Measurements from ENCODE around the gene FOXJ2. TPM values are rescaled to one million over a fixed set of nuclear protein-coding genes. Genes with fewer than 3 reads are reported as not detected.
A peak's percentile ranks its signal among the peaks of the same experiment; 100 is the strongest.
"Not testable (repeated sequence)": the region's sequence is repeated elsewhere in the genome, so short reads cannot be mapped to it uniquely, and the experiment has no call there.

FOXJ2 gene
- total and polyA plus RNA-seq, 8 donors = 15.9 to 28.2 (median 25.4) TPM

DNA sequence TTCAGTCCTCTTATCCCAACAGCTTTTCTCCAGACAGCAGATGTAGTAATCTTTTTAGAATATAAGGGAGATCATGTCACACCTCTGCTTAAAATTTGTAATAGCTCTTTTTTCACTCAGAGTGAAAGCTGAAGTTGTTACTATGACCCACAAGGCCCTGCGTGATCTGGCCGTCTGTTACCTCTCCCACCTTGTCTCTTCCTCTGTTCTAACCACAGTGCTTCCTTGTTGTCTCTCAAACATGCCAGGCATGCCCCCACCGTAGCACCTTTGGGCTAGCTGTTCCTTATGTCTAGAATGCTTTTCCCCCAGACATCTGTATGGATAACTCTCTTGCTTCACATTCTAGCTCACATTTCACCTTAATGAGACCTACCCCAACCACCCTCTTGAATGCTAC lies 56.1 kb downstream of the FOXJ2 start:
- Histone ChIP-seq H3K36me3 (peaks cover 0 to 47% of the 10 kb centered on the region in 2 donors), H3K27ac (peak overlapping the region in 1 of 2 donors; percentile 37), H3K27me3 (no peaks in the 10 kb centered on the region), H3K4me1 (peaks cover 0 to 42% of the 10 kb centered on the region in 2 donors), H3K4me3 (no peak overlapping the region), H3K9me3 (no peaks in the 10 kb centered on the region)
- DNase-seq (no peak), ATAC-seq (no peak)
- TF ChIP-seq, protein P1, sequence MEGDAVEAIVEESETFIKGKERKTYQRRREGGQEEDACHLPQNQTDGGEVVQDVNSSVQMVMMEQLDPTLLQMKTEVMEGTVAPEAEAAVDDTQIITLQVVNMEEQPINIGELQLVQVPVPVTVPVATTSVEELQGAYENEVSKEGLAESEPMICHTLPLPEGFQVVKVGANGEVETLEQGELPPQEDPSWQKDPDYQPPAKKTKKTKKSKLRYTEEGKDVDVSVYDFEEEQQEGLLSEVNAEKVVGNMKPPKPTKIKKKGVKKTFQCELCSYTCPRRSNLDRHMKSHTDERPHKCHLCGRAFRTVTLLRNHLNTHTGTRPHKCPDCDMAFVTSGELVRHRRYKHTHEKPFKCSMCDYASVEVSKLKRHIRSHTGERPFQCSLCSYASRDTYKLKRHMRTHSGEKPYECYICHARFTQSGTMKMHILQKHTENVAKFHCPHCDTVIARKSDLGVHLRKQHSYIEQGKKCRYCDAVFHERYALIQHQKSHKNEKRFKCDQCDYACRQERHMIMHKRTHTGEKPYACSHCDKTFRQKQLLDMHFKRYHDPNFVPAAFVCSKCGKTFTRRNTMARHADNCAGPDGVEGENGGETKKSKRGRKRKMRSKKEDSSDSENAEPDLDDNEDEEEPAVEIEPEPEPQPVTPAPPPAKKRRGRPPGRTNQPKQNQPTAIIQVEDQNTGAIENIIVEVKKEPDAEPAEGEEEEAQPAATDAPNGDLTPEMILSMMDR (IDR thresholded peaks at IDR 0.05) = no peak
- intact Hi-C loops (cut with DNase I) = no loop called here

GRCh38 chr12:8089277-8089676 lies 56.8 kb downstream of the FOXJ2 start:
- H3K4me3 ChIP-seq; DNase-seq; H3K9me3 ChIP-seq; intact Hi-C loops (cut with DNase I); H3K27me3 ChIP-seq; H3K27ac ChIP-seq; ATAC-seq: not testable (repeated sequence)
- H3K36me3 ChIP-seq = peaks cover 0 to 55% of the 10 kb centered on the region in 2 donors
- H3K4me1 ChIP-seq = peaks cover 0 to 35% of the 10 kb centered on the region in 2 donors

- intact Hi-C loops (cut with DNase I) = no loop called here
- no peak for DNase-seq
- Histone ChIP-seq H3K27ac (no peak overlapping the region), H3K9me3 (no peaks in the 10 kb centered on the region), H3K36me3 (peaks cover 0 to 59% of the 10 kb centered on the region in 2 donors), H3K4me3 (no peak overlapping the region), H3K4me1 (peaks cover 0 to 31% of the 10 kb centered on the region in 2 donors), H3K27me3 (no peaks in the 10 kb centered on the region)
- ATAC-seq = no peak
- TF ChIP-seq, protein P1 (IDR thresholded peaks at IDR 0.05) = no peak
Measured at GRCh38 chr12:8089716-8090115, 57.2 kb downstream of the FOXJ2 start.

DNA sequence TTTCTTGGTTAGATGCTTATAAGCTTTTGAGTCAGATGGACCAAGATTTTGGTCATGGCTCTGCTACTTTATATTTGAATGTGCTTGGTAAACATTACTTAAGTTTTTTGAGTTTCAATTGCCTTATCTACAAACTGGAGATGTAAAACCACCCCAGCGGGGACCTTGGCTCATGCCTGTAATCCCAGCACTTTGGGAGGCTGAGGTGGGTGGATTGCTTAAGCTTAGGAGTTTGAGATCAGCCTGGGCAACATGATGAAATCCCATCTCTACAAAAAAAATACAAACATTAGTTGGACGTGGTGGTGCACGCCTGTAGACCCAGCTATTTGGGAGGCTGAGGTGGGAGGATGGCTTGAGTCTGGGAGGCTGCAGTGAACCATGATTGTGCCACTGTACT lies 60.8 kb downstream of the FOXJ2 start:
- Histone ChIP-seq H3K27ac (no peak overlapping the region), H3K27me3 (no peaks in the 10 kb centered on the region), H3K4me3 (no peak overlapping the region), H3K9me3 (no peaks in the 10 kb centered on the region), H3K4me1 (peaks cover 0 to 33% of the 10 kb centered on the region in 2 donors), H3K36me3 (peaks cover 0 to 92% of the 10 kb centered on the region in 2 donors)
- no peak for DNase-seq
- intact Hi-C loops (cut with DNase I) = no loop called here
- TF ChIP-seq, protein P1 (IDR thresholded peaks at IDR 0.05) = no peak
- ATAC-seq = no peak

DNA sequence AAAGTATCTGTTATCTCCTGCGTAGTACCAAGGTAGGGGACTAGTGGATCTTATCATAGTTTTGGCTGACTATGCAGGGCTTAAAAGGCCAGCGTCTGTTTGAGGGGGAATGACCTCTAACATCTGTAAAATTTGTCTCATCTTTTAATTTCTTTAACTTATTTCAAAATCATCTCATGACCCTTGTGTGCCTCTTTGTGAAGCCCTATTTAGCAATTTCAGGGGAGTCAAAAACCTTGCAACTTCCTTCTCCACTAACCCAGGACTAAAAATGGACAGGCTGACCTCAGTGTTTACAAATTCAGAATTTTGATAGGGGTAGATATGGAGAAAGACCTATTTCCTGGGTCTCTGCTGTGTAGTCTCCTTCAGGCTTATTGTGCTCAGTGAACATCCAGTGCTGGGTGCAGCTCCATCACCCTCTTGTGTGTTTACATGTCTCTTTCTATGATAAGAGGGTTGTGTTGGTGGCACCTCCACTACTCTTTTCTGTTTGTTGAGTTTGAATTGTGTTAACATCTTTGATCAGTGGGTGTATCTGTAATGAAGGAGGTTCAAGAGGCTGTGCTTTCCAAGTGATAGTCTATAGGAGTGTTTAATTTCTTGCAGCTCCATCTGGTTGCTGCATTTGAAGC lies 63.9 kb downstream of the FOXJ2 start:
- H3K4me3 ChIP-seq = no peak overlapping the region
- ATAC-seq (peak; percentile 15), DNase-seq (no peak)
- no peaks in the 10 kb centered on the region for H3K27me3 ChIP-seq
- peaks cover 0 to 18% of the 10 kb centered on the region in 2 donors for H3K4me1 ChIP-seq
- H3K27ac ChIP-seq = peak overlapping the region in 1 of 2 donors; percentile 73
- TF ChIP-seq, protein P1 (IDR thresholded peaks at IDR 0.05) = no peak
- intact Hi-C loops (cut with DNase I) = no loop called here
- no peaks in the 10 kb centered on the region for H3K9me3 ChIP-seq
- H3K36me3 ChIP-seq = peaks cover 0 to 75% of the 10 kb centered on the region in 2 donors

- ATAC-seq = no peak
- Histone ChIP-seq H3K4me3 (no peak overlapping the region), H3K27me3 (no peaks in the 10 kb centered on the region), H3K27ac (no peak overlapping the region), H3K9me3 (no peaks in the 10 kb centered on the region), H3K36me3 (peaks cover 0 to 47% of the 10 kb centered on the region in 2 donors), H3K4me1 (peaks cover 0 to 18% of the 10 kb centered on the region in 2 donors)
- intact Hi-C loops (cut with DNase I) = no loop called here
- no peak for DNase-seq
- TF ChIP-seq, protein P1 (IDR thresholded peaks at IDR 0.05) = no peak
Measured at GRCh38 chr12:8099235-8099634, 66.7 kb downstream of the FOXJ2 start.

All from left lung (tissue), 10 donors.